GM12878 (cell line): ENCODE data around the gene PPP1R14B. TPM values are rescaled to one million over a fixed set of nuclear protein-coding genes. Genes with fewer than 3 reads are reported as not detected.

Source experiments
- ATAC-seq: fragments of 200-7000 bp; cut with Tn5 transposase; 3 replicates; pipeline ENCODE4 v1.9.1; 2020; ENCODE audit warnings: mild to moderate bottlenecking, moderate library complexity
- BruUV-seq: library from RNA; stranded (reverse); fragments of 400-500 nt; replicated peaks from 2 replicates; lab custom pipeline; 2021; lab: Mats Ljungman, UMichigan
- CTCF ChIA-PET: fragments of 300-600 bp; sonication (Branson Sonifier 250); formaldehyde crosslinking; extraction: SDS; loops from one replicate; lab custom pipeline; 2021; ENCODE audit warnings: inconsistent platforms; lab: Yijun Ruan, JAX
- POLR2A ChIA-PET: fragments of 350-600 bp; formaldehyde crosslinking; extraction: SDS; loops from one replicate; lab custom pipeline; 2021; ENCODE audit warnings: inconsistent platforms; lab: Charles Lee
- RAD21 ChIA-PET: fragments of 300-600 bp; sonication (Branson Sonifier 250); formaldehyde crosslinking; loops from one replicate; lab custom pipeline; 2023; ENCODE audit warnings: antibody characterized with exemption; ENCODE audit not compliant: unreplicated experiment; lab: Charles Lee
- SMC1A ChIA-PET: fragments of 300-600 bp; sonication (Branson Sonifier 250); formaldehyde crosslinking; loops from one replicate; lab custom pipeline; 2023; ENCODE audit not compliant: unreplicated experiment, uncharacterized antibody; lab: Charles Lee
- DNase-seq: peaks from one replicate; pipeline ENCODE4 v3.0.0-alpha.2; 2011; ENCODE audit warnings: low read depth, low spot score
- FAIRE-seq: peaks from 3 replicates; lab custom pipeline; 2011; peaks lifted over from hg19 to GRCh38; lab: Jason Lieb, UNC
- H2AFZ ChIP-seq: 2 replicates; pipeline ENCODE4 v1.6.0; 2011; ENCODE audit warnings: low read depth, low read length, control low read depth; ENCODE audit not compliant: control insufficient read depth
- H3K27ac ChIP-seq: 2 replicates; pipeline ENCODE4 v1.5.1; 2011; ENCODE audit warnings: control low read depth; ENCODE audit not compliant: control insufficient read depth, insufficient read depth
- H3K27me3 ChIP-seq, 2 experiments: replicated peaks in 1 of 2; 2 replicates each; pipeline versions ENCODE4 v1.6.0 to v1.6.1; 2011; ENCODE audit warnings: low read length in 1 of 2; ENCODE audit not compliant: control insufficient read depth in 2 of 2, insufficient read depth in 2 of 2
- H3K36me3 ChIP-seq, 2 experiments: 2 replicates each; pipeline ENCODE4 v1.5.1; 2011; ENCODE audit warnings: low read length in 1 of 2; ENCODE audit not compliant: control insufficient read depth in 2 of 2, insufficient read depth in 2 of 2
- H3K4me1 ChIP-seq: 2 replicates; pipeline ENCODE4 v1.6.1; 2011; ENCODE audit warnings: mild to moderate bottlenecking, low read length, moderate library complexity, mixed read lengths; ENCODE audit not compliant: control insufficient read depth, insufficient read depth
- H3K4me2 ChIP-seq: 2 replicates; pipeline ENCODE4 v1.6.0; 2011; ENCODE audit warnings: control low read depth; ENCODE audit not compliant: control insufficient read depth, insufficient read depth
- H3K4me3 ChIP-seq: fragments of 200-600 bp; sonication (generic); 2 replicates; pipeline ENCODE4 v1.5.1; 2016
- H3K79me2 ChIP-seq: 2 replicates; pipeline ENCODE4 v1.6.0; 2011; ENCODE audit warnings: low read length; ENCODE audit not compliant: control insufficient read depth, insufficient read depth
- H3K9ac ChIP-seq: 2 replicates; pipeline ENCODE4 v1.8.0; 2011; ENCODE audit warnings: low read length, control low read depth, mixed read lengths; ENCODE audit not compliant: control insufficient read depth, insufficient read depth
- H3K9me3 ChIP-seq: replicated peaks from 3 replicates; pipeline ENCODE4 v1.5.1; 2011; ENCODE audit warnings: mild to moderate bottlenecking, low read length; ENCODE audit not compliant: control insufficient read depth, insufficient read depth
- H4K20me1 ChIP-seq: 2 replicates; pipeline ENCODE4 v1.6.0; 2011; ENCODE audit not compliant: control insufficient read depth, insufficient read depth
- GATAD2B ChIP-seq: fragments of 450-650 bp; conservative IDR thresholded peaks from 2 replicates; pipeline ENCODE4 v1.6.1; 2017; ENCODE audit warnings: low read depth, mild to moderate bottlenecking, moderate library complexity
- HSF1 ChIP-seq: fragments of 150-350 bp; IDR thresholded peaks from 2 replicates; pipeline ENCODE4 v1.6.1; 2014; ENCODE audit warnings: mild to moderate bottlenecking, low read depth, low read length
- IKZF2 ChIP-seq, 2 experiments: fragments of 450-650 bp; IDR thresholded peaks; 2 replicates each; pipeline ENCODE4 v1.6.1; 2017; ENCODE audit warnings: mild to moderate bottlenecking in 2 of 2, moderate library complexity in 2 of 2
- POLR2AphosphoS2 ChIP-seq: IDR thresholded peaks from 2 replicates; pipeline ENCODE4 v1.6.1; 2011; ENCODE audit warnings: low read depth, mild to moderate bottlenecking, low read length, improper control_type of control experiment, moderate library complexity
- SMARCA5 ChIP-seq: fragments of 450-650 bp; IDR thresholded peaks from 2 replicates; pipeline ENCODE4 v1.6.1; 2017; ENCODE audit warnings: mild to moderate bottlenecking
- SREBF1 ChIP-seq: IDR thresholded peaks from 2 replicates; pipeline ENCODE4 v1.6.1; 2012; ENCODE audit warnings: mild to moderate bottlenecking, low read length
- SUPT20H ChIP-seq: IDR thresholded peaks from 2 replicates; pipeline ENCODE4 v1.6.1; 2011; ENCODE audit warnings: low read depth, mild to moderate bottlenecking, low read length, moderate library complexity, borderline replicate concordance; ENCODE audit not compliant: control insufficient read depth
- ZNF24 ChIP-seq: fragments of 450-650 bp; IDR thresholded peaks from 2 replicates; pipeline ENCODE4 v1.6.1; 2017; ENCODE audit warnings: antibody characterized with exemption, mild to moderate bottlenecking
- ZNF687 ChIP-seq: fragments of 450-650 bp; IDR thresholded peaks from 2 replicates; pipeline ENCODE4 v1.6.1; 2017; ENCODE audit warnings: mild to moderate bottlenecking, moderate library complexity
- WGBS: methylation state at CpG from one replicate; pipeline ENCODE4 v1.1.6; 2016; ENCODE audit warnings: low lambda C conversion rate; ENCODE audit not compliant: insufficient replicate concordance, insufficient coverage; ENCODE audit errors: missing lambda C conversion rate; 5-methylcytosine and 5-hydroxymethylcytosine counted together
- in situ Hi-C: fragments of 300-500 bp; cut with MboI; formaldehyde crosslinking; loops from 9 replicates; pipeline ENCODE4 v1.14.3; 2018; ENCODE audit warnings: mixed read lengths
- intact Hi-C: fragments of 100-400 bp; cut with micrococcal nuclease; formaldehyde crosslinking; loops from one replicate; pipeline ENCODE4 v1.14.2; 2022; ENCODE audit not compliant: unreplicated experiment
- polyA plus RNA-seq, 11 experiments: library from polyadenylated mRNA; depleted of rRNA in 4 of 11; unstranded in 6 of 11; stranded (reverse) in 5 of 11; fragments of >200 nt; fragmentation: Nextera tagmentation in 4 of 11; fragmentation: Illumina TruSeq in 1 of 11; extraction: Ambion mirVana in 4 of 11; extraction: Trizol in 1 of 11; gene quantifications; 1 replicate in 1 of 11; 2 replicates in 10 of 11; pipeline versions ENCODE4 v1.2.1 to v1.2.3, GENCODE V29; 2011 to 2016; ENCODE audit warnings: inconsistent platforms in 2 of 11, missing spikeins in 2 of 11, low read depth in 1 of 11
- total RNA-seq, 4 experiments: library from RNA; depleted of rRNA in 3 of 4; stranded (reverse); fragments of >200 nt in 3 of 4; fragmentation: Illumina TruSeq in 1 of 4; extraction: Trizol in 1 of 4; gene quantifications; 2 replicates each; pipeline versions ENCODE4 v1.2.1 to v1.2.3, GENCODE V29; 2013 to 2021

The PPP1R14B gene
- total and polyA plus RNA-seq, 10 of the 15 experiments (the other 5 are each of a cell fraction or from before 2014, with no cell fraction given), result 8.4 to 283 (median 124) TPM

GRCh38 chr11:64238999-64239398 lies 7.7 kb downstream of the PPP1R14B start:
- DNase-seq (no peak), FAIRE-seq (no peak)
- no peaks in the 10 kb centered on the region for H3K9me3 ChIP-seq
- RAD21 ChIA-PET, result interaction anchor here (0.9 to 1.1 kb wide), 2 partner anchors 29 to 34 kb away, joined by 3 read pairs; no protein-coding TSS in a partner anchor
- peak overlapping the region; percentile 38; the same call in 1 of the 2 replicates for H3K4me2 ChIP-seq
- TF ChIP-seq SMARCA5, result no peak
- TF ChIP-seq ZNF687, result no peak
- no peak for TF ChIP-seq ZNF24
- TF ChIP-seq SREBF1, result no peak
- TF ChIP-seq GATAD2B, result no peak
- no peak for TF ChIP-seq HSF1
- TF ChIP-seq SUPT20H, result no peak
- TF ChIP-seq IKZF2 (IDR thresholded peaks at IDR 0.05), result no peak
- TF ChIP-seq POLR2AphosphoS2, result no peak
- TF ChIP-seq, all 136 proteins: peak for 0
- H3K79me2 ChIP-seq, result peaks cover 29% of the 10 kb centered on the region
- peaks cover 0 to 10% of the 10 kb centered on the region in 2 experiments; a peak in 2 of 4 replicates for H3K36me3 ChIP-seq
- no peak overlapping the region for H3K4me3 ChIP-seq
- H3K4me1 ChIP-seq, result peaks cover 47% of the 10 kb centered on the region
- ATAC-seq, result no peak
- H3K9ac ChIP-seq, result no peak overlapping the region; the same call in 1 of the 2 replicates
- SMC1A ChIA-PET, result no interaction called here
- POLR2A ChIA-PET, result interaction anchor here (0.6 to 3.0 kb wide), 9 partner anchors 9 to 53 kb away, joined by 3 to 21 read pairs (median 3); partner anchors contain the start of genes DNAJC4, FERMT3 and STIP1
- H2AFZ ChIP-seq, result no peak overlapping the region
- intact Hi-C loops (no loop called here), in situ Hi-C loops (loop anchor here (25.0 kb wide), 1 partner anchor 1623 kb away; the partner anchor contains the start of genes CFL1, EFEMP2 and MUS81)
- CTCF ChIA-PET, result interaction anchor here (0.6 to 6.2 kb wide), 6 partner anchors 12 to 1411 kb away, joined by 3 to 31 read pairs (median 4); partner anchors contain the start of genes FERMT3 and PLCB3
- WGBS, result 43% methylated on average over 5 of the region's 5 CpGs
- H4K20me1 ChIP-seq, result no peaks in the 10 kb centered on the region
- H3K27ac ChIP-seq, result peak overlapping the region; percentile 92
- H3K27me3 ChIP-seq, result no peaks in the 10 kb centered on the region
- BruUV-seq, result no TSS peak
